Fibroblast of gingiva (primary cell): ENCODE data around the gene SLC26A1.
"Not testable (repeated sequence)": the region's sequence is repeated elsewhere in the genome, so short reads cannot be mapped to it uniquely, and the experiment has no call there.

ENCODE experiments used
- DNase-seq: peaks from one replicate; pipeline ENCODE4 v3.0.0-alpha.2; 2011; ENCODE audit warnings: low read depth

Gene SLC26A1

DNA sequence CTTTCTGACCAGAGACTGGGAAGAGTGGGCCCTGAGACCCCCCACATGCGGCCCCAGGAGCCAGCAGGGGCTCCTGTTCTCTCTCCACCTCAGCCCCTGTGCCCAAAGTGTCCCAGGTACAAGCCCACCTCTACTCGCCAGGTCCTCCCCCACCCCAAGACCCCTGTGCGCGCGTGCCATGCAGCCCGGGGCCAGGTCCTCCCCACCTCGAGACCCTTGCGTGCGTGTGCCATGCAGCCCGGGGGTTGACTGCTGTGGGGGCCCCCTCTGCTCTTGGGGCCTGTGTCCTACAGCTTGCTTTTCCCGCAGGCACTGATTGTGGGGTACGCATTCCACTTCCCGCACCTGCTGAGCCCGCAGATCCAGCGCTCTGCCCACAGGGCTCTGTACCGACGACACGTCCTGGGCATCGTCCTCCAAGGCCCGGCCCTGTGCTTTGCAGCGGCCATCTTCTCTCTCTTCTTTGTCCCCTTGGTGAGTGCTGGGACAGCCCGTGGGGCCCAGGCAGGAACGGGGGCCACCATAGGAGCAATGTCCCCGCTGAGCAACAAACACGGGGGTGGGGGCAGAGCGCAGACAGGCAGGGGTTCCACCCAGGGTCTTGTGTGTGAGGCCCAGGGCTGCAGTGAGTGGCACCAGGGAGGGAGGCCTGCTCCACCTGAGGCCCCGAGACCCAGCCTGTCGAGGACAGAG is 40.2 kb downstream of the SLC26A1 start:
- no peak for DNase-seq

DNA sequence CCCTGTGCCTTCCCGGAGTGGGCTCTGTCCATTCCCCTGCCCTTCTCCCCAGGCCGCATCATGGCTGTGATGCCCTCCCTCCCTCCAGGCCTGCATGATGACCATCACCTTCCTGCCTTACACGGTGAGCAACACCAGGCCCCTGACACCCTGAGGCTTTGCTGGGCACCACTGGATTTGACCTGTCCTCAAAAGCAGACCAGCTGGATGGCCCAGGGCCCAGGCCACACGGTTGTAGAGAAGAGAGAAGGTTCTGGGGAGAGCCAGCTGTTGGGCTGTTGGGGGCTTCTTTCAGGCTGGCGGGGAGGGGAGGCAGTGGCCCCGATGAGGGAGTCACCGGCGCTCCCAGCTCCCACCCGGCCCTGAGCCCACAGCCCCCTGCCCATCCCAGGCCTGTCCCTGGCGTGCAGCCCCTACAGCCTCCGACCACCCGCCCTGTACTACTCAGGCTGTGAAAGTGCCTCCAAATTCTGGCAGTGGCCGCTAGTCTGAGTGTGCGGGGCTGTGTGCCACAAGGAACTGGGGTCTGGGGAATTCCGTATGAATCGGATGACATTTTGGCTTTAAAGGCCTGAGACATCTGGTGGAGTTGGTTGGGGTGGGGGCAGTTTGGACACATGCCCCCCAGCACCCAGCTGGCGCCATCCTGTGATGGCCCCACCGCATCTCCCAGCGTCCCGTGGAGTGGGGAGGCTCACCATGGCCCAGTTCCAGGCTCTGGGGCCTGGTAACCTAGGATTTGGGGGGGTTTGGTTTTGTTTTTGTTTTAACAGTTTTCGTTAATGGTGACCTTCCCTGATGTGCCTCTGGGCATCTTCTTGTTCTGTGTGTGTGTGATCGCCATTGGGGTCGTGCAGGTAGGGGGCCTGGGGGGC is 41.4 kb downstream of the SLC26A1 start:
- no peak for DNase-seq

DNA sequence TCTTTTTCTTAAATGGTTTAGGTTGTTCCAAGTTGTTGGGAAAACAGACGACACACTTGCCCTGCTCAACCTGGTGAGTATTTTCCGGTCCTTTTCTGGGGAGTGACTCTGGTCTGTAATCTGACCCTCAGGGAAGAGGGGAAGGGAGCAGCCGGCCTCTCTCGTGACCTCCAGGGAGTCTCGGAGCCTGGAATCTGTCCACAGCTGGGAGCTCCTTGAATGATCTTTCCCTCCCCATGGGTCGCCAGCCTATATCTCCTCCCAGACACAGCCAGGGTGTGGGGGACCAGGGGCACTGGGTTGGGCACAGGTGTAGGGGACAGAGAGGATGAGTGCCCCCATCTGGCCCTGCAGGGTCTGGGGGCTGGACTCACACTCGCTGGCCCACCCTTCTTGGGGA is 42.0 kb downstream of the SLC26A1 start:
- no peak for DNase-seq

DNA sequence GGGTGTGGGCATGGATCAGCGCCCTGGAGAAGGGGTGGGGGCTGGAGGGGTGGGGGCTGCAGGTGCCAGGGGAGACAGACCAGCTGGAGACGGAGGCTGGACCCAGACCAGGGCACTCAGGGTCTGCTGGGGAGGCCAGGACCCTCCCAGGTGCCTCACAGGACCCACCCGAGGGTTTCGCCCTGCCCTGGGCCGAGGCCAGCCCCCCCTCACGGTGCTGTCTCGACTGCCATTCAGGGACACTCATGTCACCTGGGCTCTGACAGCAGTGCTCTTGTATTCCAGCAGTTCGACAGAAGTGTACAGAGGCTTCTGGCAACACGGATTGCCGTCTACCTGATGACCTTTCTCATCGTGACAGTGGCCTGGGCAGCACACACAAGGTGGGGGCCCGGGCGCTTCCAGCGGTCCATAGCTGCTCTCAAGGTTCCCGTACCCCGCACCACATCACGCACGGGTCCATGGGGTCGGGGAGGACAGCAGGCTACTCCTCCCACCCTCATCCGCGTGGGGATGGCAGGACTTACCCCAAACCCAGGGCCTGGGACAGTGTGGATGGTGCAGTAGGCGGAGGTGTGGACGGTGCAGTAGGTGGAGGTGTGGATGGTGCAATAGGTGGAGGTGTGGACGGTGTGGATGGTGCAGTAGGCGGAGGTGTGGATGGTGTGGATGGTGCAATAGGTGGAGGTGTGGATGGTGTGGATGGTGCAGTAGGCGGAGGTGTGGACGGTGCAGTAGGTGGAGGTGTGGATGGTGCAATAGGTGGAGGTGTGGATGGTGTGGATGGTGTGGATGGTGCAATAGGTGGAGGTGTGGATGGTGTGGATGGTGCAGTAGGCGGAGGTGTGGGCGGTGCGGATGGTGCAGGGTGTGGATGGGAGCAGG is 42.8 kb downstream of the SLC26A1 start:
- no peak for DNase-seq

DNA sequence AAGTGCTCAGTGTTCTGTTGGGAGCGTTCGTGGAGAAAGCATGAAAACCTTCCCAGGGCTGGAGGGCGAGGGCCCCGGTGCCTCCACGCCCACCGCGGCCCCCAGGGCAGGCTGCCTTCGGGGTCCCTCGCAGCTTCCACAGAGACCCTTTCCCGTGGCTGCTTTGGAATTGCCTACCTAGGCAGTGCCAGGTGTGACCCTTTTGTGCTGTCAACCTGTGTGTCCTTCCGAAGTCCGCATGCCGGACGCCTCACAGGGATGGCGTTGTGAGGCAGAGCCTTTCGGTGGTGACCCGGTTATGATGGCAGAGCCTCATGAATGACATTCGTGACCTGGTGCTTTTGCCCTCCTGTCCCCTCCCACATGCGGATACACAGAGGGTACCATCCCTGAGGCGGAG is 43.5 kb downstream of the SLC26A1 start:
- DNase-seq: no peak

DNA sequence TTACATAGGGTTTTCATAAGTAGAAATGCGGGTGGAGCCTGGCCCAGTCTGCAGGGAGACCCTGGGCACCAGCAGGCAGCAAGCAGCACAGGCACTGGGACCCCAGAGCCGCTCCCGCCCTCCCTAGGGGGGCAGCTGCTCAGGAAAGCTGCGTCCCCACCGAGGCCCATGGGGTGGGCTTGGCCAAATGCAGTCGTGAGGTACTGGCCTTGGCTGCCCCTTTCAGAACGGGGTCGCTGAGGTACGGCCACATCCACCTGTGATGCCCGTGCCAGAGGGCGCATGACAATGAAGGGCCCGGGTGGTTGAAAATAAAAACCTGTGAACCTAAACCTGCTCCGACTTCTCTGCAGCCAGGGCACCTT is 44.3 kb downstream of the SLC26A1 start:
- DNase-seq: no peak

DNA sequence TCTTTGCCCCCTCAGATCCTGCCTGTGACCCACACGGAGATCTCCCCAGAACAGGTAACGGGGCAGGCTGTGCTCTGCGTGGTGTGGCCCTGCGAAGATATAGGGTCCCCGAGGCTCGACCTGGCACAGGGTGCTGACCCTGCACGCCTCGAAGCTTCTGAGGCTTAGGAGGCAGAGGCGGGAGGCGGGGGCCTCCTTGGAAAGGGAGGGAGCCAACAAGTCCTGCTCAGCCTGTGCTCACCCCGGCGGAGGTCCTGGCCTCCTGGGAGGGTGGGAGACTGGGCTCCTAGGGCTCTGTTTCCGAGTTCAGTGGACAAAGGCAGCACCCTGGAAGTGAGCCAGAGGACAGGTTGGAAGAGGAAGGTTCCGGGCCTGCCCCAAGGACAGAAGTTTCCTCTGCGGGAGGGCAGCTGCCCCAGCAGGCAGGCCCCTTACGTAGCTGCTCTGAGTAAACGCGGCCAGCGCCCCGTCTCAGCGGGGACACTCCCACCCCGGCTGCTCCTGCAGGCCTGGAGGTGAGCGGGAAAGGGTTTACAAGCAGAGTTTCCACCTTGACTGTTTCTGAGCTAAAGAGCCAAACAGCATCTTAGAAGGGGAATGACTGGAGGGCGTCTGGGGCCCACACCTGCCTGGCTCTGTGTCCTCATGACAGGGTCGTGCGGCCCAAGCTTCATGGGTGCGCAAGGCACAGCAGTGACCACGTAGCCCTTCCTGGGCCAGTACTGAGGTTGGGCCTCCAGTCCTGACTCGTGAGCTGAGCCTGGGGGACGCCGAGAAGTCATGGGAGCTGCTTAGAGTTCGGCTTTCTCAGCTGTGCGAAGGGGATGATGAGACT is 44.9 kb downstream of the SLC26A1 start:
- no peak for DNase-seq

DNA sequence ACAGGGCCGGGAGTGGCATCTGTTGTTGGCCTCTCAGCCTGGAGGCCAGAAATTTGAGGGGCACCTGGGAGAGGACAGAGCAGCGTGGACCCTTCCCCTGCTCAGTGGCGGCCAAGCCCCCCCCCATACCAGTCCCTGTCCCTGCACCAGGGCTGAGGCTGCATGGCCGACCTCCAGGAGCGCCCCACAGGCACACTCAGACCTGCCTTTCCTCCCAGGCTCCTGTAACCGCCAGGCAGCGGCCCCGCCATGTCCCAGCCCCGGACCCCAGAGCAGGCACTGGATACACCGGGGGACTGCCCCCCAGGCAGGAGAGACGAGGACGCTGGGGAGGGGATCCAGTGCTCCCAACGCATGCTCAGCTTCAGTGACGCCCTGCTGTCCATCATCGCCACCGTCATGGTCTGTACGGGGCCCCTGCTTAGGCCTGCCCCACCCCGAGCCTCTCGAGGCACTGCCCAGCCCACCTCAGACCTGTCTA is 45.7 kb downstream of the SLC26A1 start:
- no peak for DNase-seq

DNA sequence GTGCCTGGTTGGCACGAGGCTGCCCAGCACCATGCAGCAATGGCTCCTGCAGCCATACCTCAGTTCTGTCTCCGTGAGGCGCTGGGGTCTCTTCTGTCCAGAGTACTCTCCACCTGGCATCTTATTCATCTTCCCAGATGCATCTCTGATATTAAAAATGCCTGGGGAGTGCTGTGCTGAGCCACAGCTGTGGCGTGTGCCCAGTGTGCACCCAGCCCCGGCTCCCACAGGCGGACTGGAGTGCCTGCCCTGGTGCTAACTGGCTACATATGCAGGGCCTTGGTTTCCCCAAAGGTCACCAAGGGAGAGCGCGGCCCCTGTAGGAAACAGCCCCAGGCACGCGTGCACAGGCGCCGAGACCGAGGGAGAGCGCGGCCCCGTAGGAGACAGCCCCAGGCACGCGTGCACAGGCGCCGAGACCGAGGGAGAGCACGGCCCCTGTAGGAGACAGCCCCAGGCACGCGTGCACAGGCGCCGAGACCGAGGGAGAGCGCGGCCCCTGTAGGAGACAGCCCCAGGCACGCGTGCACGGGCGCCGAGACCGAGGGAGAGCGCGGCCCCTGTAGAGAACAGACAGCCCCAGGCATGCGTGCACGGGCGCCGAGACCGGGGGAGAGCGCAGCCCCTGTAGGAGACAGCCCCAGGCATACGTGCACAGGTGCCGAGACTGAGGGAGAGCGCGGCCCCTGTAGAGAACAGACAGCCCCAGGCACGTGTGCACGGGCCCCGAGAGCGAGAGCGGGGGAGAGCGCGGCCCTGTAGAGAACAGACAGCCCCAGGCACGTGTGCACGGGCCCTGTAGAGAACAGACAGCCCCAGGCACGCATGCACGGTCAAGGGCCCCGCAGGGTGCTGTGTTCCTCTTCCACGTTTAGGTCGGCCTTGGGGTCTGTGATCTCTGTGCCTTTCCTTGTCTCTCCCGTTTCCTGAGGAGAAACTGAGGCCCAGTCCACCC is 46.4 kb downstream of the SLC26A1 start:
- DNase-seq: no peak

DNA sequence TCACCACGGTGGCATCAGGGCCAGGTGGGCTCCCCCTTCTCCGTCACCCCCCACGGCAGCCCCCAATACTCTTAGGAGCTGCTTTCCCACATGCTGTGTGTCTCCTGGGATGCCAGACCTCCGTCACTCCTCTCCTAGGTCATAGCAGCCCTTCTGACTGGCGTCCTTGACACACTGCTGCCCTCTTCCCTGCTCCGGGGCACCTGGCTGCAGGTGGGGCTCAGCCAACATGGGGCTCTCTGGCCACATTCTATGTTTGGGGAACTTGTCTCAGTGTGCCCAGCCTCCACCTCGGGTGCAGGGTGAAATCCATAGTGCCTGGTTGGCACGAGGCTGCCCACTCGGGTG is 47.1 kb downstream of the SLC26A1 start:
- no peak for DNase-seq

DNA sequence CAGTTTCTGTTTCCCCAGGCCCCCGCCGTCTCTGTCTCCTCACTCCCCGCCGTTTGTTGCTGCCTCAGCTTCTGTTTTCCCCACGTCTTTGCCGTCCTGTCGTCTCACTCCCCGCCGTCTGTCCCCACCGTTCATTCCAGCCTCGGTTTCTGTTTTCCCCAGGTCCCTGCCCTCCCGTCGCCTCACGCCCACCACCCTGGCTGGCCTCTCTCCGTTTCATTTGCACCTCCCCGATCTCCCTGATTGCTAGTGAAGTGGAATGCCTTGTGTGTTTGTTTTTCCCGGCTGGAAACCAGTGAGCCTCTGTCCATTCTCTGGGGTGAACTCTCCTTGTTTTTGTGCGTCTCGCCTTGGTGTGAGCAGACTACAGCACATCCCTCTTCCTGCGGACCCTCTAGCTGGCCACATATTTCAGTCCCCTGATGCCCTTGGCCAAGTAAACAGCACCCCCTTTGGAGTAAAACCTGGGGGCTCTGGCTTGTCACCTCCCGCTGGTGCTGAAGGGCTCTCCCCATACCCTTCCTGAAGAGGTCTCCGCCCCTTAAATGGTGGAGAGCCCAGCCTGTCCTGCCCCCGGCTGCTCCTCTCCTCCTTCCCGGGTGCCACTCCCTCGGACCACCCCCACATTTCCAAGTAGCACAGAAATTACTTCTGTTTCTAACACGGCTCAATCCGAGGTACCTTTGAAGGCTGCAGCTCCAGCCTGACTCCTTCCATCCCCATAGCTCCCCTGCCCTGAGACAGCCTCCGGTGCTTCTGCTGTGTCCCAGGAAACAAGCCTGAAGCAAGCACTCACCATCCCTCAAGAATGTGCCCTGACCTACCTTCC is 47.7 kb downstream of the SLC26A1 start:
- no peak for DNase-seq

DNA sequence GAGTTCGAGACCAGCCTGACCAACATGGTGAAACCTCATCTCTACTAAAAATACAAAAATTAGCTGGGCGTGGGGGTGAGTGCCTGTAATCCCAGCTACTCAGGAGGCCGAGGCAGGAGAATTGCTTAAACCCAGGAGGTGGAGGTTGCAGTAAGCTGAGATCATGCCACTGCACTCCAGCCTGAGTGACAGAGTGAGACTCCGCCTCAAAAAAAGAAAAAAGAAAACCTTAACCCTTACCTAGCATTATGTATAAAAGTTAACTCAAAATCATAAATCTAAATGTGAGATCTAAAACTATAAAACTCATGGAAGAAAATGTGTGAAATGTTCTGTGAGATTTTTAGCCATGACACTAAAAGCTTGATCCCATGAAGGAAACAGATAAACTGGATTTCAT is 53.7 kb downstream of the SLC26A1 start:
- DNase-seq: not testable (repeated sequence)
